NCI-H2029 (cell line): ENCODE measurements around the gene YPEL1.
"Not testable (repeated sequence)": the region's sequence is repeated elsewhere in the genome, so short reads cannot be mapped to it uniquely, and the experiment has no call there.

ENCODE experiments used
- DNase-seq: peaks from one replicate; lab custom pipeline; 2025; lab: John Stamatoyannopoulos, UW

Gene YPEL1

DNA sequence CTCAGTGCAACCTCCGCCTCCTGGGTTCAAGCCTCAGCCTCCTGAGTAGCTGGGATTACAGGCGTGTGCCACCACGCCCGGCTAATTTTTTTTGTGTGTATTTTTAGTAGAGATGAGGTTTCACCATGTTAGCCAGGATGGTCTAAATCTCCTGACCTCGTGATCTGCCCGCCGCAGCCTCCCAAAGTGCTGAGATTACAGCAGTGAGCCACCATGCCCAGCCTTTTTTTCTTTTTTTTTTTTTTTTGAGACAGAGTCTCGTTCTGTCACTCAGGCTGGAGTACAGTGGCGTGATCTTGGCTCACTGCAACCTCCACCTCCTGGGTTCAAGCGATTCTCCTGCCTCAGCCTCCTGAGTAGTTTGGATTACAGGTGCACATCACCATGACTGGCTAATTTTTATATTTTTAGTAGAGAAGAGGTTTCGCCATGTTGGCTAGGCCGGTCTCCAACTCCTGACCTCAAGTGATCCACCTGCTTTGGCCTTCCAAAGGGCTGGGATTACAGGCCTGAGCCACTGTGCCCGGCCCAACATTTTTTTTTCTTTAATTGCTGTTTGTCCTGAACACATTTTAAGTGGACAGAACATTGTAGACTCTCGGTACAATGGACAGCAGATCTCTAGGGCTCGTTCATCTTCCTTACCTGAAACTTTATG is 14.3 kb downstream of the YPEL1 start:
- not testable (repeated sequence) for DNase-seq

DNA sequence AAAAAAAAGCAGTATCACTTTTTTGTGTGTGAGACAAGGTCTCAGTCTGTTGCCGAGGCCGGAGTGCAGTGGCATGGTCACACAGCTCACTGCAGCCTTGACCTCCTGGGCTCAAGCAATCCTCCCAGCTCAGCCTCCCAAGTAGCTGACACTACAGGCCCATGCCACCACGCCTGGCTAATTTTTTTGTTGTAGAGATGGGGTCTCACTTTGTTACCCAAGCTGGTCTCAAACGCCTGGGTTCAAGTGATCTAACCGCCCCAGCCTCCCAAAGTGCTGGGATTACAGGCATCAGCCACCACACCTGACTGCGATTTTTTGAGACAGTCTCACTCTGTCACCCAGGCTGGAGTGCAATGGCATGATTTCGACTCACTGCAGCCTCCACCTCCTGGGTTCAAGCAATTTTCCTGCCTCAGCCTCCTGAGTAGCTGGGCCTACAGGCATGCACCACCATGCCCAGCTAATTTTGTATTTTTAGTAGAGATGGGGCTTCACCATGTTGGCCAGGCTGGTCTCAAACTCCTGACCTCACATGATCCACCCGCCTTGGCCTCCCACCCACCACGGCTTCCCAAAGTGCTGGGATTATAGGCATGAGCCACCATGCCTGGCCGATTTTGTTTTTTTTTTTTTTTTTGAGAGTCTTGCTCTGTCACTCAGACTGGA is 15.3 kb downstream of the YPEL1 start:
- not testable (repeated sequence) for DNase-seq

- no peak for DNase-seq
These were observed 16.6 kb downstream of the YPEL1 start for GRCh38 chr22:21719024-21719423.

DNA sequence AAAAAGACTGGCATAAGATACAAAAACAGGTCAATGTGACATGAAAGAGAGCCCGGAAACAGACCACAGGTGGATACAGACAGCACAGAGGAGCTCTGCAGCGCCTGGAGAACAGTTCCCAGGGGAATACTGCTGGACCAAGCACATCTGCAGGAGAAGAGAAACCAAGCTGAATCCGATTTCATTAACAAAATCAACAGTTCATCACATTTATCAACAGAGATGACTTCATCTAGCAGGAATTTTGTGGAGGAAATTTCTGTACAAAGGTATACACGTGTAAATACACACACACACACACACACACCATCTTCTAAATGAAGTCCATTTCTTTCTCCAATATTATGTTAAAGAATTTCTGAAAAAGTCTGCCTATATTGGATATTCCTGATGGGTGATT is 17.1 kb downstream of the YPEL1 start:
- DNase-seq, result no peak

DNA sequence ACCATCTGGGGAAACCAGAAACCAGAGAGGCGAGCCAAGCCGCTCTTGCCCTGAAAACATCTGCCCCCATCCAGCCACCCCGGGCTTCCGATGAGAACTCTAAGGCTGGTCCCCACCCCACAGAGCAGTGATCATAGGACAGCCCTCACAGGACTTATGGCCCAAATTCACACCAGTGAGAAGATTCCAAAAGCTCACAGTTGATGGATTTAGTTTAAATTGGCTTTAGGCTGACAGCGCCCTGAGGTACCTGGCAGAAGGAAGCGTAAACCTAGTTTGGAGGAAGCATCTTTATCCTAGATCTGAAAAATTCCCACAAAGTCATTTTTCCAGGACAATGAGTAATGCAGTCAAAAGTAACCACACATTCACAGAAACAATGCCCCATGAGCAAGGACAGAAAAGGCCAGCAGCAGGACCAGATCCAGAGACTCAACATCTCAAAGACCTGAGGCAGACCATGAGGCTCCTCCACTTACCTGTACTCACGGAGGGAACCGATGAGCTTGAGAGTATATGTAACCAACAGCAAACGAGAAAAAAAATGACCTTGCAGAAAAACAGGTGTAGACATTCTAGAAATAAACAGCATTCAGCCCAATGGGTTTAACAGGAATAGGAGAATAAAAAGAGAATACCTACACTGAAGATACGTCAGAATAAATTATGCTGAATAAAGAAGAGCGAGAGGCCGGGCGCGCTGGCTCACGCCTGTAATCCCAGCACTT is 19.0 kb downstream of the YPEL1 start:
- DNase-seq, result not testable (repeated sequence)

DNA sequence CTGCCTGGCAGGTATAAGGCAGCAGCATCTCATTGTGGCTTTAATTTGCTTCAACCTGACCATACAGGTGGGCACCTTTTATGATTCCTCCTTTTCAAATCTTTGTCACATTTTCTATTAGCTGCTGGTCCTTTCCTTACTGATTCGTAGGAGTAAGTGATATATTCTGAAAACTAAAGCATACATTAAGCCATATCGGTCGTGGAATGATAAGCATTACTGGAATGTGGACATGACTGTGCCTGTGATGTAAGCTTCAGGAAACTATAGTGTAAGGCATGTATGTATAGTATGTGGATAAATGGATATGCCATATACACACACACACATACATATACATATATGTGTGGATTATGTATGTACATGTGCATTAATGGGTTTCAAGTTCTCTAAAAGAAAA is 20.8 kb downstream of the YPEL1 start:
- no peak for DNase-seq

- peak; percentile 11 for DNase-seq
These were observed 21.4 kb downstream of the YPEL1 start for GRCh38 chr22:21714059-21714770.

GRCh38 chr22:21713428-21714058 is 22.1 kb downstream of the YPEL1 start:
- DNase-seq, result no peak

DNA sequence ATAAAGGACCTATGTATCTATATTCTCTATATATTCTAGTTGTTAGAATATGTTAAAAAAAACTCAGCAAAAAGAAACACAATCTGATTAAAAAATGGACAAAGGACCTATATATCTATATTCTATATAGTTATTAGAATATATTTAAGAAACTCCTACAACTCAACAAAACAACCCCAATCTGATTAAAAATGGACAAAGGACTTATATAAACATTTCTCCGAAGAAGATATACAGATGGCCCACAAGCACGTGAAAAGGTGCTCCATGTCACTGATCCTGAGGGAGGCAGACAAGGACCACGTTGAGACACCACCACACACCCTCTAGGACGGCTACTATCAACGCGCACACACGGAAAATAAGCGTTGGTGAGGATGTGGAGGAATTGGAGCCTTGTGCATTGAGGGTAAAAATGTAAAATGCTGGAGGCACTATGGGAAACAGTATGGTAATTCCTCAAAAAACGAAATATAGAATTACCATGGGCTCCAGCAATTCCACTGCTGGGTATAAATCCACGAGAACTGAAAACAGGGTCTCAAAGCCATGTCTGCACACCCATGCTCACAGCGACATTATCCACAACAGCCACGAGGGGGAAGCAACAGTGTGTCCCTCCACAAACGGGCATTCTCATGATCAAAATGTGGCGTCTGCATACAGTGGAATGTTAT is 22.7 kb downstream of the YPEL1 start:
- DNase-seq, result no peak

GRCh38 chr22:21711851-21712250 is 23.7 kb downstream of the YPEL1 start:
- DNase-seq, result no peak

DNA sequence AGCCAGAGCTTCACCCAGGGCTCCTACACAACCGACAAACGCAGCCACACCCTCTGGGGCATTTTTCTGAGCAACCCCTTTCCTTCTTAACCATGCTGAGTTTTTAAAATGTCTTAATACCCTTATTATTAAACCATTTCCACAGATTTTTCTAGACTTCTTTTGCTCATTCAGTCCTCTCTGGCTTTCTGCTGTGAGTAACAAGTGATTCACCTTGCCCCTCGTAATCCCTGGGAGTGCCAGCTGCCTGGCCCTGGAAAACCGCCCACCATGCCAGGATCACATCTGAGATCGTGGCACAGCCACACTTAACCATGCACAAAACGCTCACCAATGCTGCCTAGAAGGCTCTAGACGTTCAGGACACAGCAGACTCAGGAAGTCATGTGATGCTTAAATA is 25.4 kb downstream of the YPEL1 start:
- no peak for DNase-seq

DNA sequence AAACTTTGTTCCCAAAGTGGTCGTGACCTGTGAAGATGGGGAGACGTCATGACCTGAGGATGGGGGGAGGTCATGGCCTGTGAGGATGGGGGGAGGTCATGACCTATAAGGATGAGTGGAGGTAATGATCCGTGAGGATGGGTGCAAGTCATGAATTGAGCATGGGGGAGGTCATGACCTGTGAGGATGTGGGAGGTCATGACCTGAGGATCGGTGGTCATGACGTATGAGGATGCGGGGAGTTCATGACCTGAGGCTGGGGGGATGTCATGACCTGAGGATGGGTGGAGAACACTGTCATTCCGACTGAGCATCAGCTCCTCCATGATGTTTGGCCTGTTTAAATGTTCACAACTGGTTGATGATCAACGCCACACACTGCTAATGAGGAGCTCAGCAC is 25.9 kb downstream of the YPEL1 start:
- no peak for DNase-seq

DNA sequence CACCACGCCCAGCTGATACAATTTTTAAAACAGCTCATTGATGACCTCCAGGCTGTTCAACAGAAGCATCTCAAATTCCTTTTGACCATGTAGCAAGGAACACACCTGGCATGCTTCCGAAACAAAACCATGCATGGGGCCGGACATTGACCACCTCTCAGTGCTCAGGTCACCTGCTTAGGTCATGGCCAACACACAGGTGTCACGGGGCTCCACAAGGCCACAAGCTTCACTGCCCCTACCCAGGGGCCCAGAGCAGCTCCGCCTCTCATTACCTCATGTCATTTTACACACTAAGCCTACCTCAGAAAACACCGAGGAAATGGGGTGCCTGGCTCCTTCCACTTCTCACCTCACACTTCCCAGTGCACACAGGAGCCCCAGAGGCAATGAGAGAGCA is 26.6 kb downstream of the YPEL1 start:
- DNase-seq, result no peak

GRCh38 chr22:21707677-21708076 is 27.9 kb downstream of the YPEL1 start:
- DNase-seq, result no peak

DNA sequence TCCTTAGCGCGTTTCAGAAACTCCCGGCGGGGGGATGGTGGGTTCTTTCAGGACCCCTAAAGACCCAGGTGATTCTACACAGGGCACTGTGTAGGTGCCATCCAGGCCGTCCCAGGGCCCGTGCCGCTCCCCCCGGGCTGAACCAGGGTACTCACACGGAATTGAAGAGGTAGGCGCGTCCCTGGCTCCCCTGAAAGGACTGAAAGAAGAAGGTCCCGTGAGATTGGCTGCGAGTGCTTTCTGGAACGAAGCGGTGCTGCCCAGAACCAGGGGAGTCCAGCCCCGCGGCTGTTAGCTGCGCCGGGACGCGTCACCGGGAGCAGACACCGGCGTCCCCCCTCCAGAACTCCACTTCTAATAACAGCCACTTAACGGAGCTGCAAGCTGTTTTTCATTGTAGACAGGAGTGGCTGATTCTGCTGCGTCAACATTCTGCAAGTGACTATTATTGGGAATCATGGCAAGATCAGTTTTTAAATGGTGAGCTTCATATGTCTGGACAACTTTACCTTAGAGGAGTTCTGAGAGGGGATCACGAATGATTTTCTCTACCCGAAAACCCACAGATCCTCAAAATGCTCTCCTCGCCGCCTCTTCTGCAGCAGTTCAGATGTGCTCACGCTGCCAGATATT is 31.8 kb downstream of the YPEL1 start:
- DNase-seq, result no peak

GRCh38 chr22:21702700-21703683 is 32.6 kb downstream of the YPEL1 start:
- no peak for DNase-seq

GRCh38 chr22:21702094-21702493 is 33.5 kb downstream of the YPEL1 start:
- no peak for DNase-seq

DNA sequence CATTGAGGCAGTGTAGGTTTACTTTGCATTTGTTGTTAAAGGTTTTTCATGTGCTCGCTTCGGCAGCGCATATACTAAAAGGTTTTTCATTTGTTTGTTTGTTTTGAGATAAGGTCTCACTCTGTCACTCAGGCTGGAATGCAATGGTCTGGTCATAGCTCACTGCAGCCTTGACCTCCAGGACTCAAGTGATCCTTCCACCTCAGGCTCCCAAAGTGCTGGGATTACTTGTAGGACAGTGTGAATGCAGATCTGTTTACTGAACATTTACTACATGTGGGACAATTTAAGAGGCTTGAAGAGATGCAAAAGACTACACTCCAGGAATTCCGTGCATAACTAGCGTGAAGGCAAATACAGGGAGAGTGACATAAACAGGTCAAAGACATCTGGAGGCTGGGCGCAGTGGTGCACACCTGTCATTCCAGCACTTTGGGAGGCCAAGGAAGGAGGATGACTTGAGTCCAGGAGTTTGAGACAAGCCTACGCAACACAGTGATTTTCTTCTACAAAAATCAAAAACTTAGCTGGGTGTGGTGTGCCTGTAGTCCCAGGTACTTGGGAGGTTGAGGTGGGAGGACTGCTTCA is 34.1 kb downstream of the YPEL1 start:
- no peak for DNase-seq

GRCh38 chr22:21700822-21701221 is 34.8 kb downstream of the YPEL1 start:
- DNase-seq, result no peak
